Activated CD4-positive, alpha-beta T cell treated with anti-CD3 and anti-CD28 coated beads, Interleukin-2, amount 50 U/mL, for 24 hours (primary cell): ENCODE measurements around the gene PPFIA1.
"Not testable (repeated sequence)": the region's sequence is repeated elsewhere in the genome, so short reads cannot be mapped to it uniquely, and the experiment has no call there.

Source experiments
- DNase-seq, 2 donors: peaks; one replicate each; pipeline ENCODE4 v3.0.0-alpha.2; 2020; ENCODE audit warnings: low read depth in 1 of 2, low spot score in 1 of 2

PPFIA1 gene

GRCh38 chr11:70387564-70387963 is 117.1 kb downstream of the PPFIA1 start:
- DNase-seq, result no peak

DNA sequence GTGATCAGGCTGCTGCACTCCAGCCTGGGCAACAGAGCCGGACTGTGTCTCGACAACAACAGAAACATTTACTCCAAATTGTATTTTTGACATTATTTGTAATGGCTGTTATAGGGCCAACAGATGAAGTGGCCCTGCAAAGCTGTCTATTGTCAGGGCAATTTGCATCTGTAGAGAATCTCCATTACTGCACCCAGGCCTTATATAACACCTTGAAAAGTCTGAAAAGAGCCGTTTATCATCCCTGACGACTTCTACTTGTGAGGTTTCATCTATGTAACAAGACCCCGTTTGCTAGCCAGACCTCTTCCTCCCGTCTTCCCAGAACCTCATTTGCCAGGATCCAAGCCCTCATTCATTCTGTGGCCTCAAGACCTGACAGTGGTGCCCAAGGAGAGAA is 118.7 kb downstream of the PPFIA1 start:
- no peak for DNase-seq

GRCh38 chr11:70390882-70391281 is 120.4 kb downstream of the PPFIA1 start:
- DNase-seq, result not testable (repeated sequence)

GRCh38 chr11:70394211-70394950 is 123.9 kb downstream of the PPFIA1 start:
- DNase-seq, result no peak

DNA sequence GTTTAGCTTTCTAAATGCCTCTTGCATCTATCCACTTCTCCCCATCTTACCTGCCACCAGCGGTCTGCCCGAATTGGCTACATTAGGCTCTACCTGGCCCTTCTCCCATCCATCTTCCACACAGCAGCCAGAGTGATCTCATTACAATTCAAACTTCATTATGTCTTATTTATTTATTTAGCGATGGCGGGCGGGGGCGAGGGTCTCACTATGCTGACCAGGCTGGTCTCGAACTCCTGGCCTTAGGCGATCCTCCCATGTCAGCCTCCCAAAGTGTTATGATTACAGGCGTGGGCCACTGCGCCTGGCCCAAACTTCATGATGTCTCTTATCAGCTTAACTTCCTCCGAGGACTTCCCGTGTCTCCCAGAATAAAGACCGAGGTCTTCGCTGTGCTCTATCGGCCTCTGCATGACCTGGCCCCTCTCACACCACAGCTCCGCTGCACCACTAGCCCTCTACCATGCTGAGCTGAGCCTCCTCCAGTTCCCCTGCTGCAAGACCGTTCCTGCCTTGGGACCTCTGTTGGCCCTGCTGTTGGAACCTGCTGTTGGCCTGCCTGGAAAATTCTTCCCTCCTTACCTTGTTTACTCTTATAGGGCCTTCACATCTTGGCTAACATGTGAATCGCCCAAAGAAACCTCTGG is 127.0 kb downstream of the PPFIA1 start:
- DNase-seq, result no peak

DNA sequence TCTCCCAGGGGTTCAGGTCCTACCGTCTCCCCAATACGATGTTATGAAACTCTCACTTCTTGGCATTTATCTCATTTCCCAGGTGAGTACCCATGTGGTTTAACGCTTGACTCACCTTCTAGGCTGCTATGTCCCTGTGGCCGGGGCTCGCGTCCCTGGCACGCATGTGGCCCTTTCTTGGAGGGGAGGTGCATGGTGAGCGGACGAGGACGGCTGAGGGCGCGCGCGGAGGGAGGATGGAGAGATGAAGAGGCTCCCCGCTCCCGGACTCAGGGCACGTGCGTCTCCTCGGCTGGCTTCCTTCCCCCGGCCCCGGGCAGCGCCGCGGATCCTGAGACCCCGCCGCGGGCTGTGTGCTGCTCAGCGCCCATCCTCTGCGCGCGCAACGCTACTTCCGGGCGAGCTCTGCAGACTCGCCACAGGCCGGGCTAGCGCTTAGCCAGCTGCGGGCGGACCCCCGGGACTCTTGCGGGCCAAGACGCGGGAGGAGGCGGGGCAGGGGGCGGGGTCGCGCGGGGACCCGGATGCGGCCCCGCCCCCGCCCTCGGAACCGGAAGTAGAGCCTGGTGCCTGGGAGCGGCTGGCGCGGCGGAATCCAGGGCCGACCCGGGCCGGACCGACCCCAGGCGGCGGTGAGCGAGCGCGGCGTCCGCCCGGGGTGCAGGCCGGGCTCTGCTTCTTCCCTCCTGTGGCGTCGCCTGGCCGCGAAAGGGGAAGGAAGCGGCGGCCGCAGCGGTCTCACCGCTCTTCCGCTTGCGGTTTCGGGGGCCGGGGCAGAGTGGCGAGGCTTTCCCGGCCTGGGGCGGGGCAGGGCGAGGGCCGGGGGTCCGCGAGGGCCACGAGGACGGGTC is 127.7 kb downstream of the PPFIA1 start, which contains the start of gene CTTN:
Gene CTTN (plus strand): TSS at position 547 of the 851 bp plus-strand sequence. CDS start 8,769 bp downstream, outside the sequence.
- DNase-seq, result peak; percentile 55

- no peak for DNase-seq
Observed at GRCh38 chr11:70398834-70399680, 128.6 kb downstream of the PPFIA1 start.

GRCh38 chr11:70399681-70400112 is 129.2 kb downstream of the PPFIA1 start:
- DNase-seq, result no peak

DNA sequence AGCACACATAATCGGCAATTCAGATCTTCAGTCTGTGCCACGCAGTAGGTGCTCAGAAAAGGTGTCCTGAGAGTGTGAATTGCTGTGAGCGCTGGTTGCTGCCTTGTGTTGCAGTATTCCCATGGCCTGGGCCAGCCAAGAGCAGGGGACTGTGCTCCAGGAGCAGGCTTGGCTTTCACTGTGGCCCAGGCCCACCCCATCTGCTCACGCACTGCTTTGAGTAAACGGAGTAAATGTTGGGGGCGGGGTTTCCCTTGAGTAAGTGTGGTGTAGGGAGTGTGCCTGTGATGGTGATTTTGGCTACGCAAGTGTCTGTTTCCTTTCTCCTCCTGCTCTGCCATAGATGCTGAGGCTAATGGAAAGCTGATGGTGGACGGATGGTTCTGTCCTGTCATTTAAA is 130.2 kb downstream of the PPFIA1 start:
- DNase-seq, result no peak

- no peak for DNase-seq
Observed at GRCh38 chr11:70402016-70402415, 131.5 kb downstream of the PPFIA1 start.

GRCh38 chr11:70402685-70403084 is 132.2 kb downstream of the PPFIA1 start:
- no peak for DNase-seq

DNA sequence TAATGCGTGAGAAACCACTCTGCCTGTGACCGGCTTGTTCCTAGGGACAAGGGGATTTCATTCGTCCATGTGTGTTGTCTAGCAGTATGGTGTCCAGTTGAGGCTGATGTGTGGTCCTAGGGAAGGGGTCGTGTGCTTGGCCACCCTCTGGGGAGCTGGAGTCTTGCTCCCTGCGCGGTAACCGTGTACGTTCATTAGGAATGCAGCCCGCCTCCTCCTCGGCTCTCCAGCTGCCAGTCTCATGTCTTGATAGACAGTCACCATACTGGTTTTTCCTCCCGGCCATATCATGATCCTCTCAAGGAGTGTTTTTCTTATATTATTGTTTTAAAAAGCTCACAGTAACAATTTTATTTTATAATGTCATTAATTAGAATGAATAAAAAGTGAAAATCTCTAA is 133.8 kb downstream of the PPFIA1 start:
- no peak for DNase-seq

DNA sequence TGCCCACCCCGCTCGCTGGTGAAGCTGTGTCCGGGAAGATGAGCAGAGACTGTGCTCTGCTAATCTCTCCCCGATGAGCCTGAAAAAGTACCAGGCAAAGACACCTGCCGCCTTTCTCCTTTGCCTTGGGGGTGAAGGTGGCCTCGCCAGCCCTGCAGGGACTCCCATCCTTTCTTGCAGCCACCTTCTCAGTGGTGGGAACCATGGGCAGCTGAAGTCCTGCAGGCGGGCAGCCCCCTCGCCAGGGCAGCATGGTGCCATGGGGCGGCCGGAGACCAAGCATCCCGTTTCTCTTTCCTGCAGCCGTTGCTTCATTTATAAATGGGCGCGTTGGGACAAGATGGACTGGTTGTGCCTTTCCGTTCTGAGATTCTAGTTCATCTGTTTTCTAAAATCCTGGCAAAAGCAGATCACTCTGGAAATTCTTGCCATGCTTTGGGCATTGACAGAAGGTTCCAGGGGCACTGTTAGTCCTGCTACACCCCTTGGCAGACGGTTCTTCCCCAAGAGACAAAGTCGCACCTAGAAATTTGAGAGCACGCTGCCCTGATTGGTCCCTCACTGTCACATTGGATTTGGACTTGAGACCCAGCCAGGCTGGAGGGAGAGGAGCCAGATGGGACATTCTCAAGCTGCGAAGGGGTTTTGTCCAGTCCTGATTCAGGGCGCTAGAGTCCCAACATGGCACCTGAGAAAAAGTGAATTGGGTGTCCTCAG is 135.3 kb downstream of the PPFIA1 start:
- no peak for DNase-seq

- no peak for DNase-seq
Observed at GRCh38 chr11:70407121-70407520, 136.6 kb downstream of the PPFIA1 start.

DNA sequence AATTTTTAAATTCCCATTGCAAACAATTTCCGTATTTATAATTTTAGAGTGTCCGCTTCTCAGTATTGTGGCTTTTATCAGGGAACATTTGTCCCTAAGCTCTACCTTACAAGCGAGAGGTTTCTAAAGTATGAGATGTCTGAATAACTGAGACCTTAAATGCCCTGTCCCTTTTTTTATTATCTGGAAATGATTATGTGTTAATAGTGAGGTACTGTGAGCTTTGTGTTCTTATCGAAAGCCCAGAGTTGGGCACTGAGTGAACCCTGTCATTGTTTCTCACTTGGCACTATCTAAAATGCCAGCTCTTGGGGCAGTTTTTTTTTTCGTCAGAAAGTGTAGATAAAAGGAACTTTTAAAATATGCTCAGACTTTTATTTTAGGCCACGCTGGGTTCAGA is 137.3 kb downstream of the PPFIA1 start:
- no peak for DNase-seq

GRCh38 chr11:70408326-70408725 is 137.8 kb downstream of the PPFIA1 start:
- not testable (repeated sequence) for DNase-seq

DNA sequence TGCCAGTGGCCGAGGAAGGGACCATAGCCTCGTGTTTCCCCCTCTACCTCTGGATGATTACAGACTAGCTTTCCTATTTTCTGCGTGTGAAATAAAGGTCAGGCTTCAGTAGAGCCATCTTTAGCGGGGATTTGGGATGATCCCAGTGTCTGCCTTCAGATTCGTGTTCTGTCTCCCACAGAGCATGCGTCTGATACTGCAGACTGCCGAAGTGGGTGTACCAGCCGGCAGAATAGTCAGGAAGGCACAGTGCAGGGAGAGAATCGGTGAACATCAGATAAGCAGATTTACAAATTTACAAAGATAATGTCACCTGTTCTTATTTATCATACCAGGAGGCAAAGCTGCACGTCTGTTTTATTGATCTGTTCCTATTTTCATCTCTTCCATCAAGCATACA is 138.9 kb downstream of the PPFIA1 start:
- no peak for DNase-seq

DNA sequence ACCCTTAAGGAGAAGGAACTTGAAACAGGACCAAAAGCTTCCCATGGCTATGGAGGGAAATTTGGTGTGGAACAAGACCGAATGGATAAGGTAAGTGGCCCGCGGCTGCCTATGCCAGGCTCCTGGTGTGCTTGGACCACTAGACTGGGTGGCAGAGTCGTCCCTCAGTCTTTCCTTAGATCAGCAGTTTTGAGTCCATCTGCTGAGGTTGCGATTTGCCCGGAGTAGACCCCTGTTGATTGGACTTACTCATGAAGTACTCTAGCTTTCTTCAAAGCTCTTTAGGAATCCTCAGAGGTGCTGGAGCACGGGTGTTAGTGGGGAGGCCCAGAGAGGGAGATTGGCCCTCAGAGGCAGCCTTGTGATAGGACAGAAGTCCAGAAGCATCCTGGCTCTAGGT is 139.4 kb downstream of the PPFIA1 start:
- no peak for DNase-seq

GRCh38 chr11:70410276-70411205 is 140.1 kb downstream of the PPFIA1 start:
- DNase-seq, result no peak
